ENCODE data around the gene CLDN6.
"Not testable (repeated sequence)": the region's sequence is repeated elsewhere in the genome, so short reads cannot be mapped to it uniquely, and the experiment has no call there.

Gene CLDN6, protein sequence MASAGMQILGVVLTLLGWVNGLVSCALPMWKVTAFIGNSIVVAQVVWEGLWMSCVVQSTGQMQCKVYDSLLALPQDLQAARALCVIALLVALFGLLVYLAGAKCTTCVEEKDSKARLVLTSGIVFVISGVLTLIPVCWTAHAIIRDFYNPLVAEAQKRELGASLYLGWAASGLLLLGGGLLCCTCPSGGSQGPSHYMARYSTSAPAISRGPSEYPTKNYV

DNA sequence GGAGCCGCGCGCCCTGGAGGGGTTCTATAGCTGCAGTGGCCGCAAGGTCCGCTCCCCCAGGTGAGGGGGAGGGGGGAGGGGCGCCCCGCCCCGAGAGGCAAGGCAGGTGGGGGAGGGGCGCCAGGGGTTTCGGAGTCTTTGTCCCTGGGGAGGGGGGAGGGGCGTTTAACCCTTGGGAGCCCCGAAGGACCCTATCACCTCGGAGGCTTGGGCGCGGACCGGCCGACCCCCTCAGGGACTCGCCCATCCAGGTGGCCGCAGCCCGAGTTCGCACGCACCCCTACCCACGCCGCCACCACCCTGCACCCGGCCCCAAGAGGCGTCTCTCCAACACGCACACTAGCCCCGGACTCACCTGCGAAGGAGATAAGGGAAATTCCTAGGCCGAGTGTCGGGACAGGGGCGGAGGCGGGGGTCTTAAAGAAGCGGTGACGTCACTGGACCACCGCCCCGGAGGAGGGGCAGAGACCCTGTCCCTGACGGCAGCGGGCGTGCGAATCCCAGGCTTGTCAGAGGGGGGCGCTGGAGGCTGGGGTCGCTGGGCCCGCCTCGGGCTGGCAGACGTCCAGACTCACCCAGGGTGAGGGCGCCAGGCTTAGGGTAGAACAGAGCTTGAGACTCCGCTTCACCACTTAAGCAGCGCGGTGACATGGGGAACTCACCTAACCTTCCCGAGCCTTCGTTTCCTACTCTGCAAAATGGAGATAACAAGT lies at the start of gene CLDN6:
TSS of gene CLDN6 (minus strand) at position 390 of the 713 bp plus-strand sequence. CDS start 2,162 bp downstream, outside the sequence.
- no peak for DNase-seq (ENCODE audit: low read depth)

DNA sequence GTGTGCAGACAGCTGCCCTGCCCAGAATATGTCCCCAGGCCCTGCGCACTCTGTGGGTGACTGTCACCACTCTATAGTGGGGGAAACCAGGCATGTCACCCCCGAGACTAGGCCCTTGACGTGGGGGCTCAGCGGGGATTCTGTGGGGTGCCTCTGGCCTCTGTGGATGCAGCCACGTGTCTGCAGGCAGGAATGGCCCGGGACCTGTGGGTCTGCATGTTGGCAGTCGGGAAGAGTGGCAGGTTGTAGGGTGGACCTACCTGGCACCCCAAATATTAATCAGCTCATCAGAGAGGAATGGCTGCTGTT lies 48.4 kb upstream of the CLDN6 start:
- DNase-seq (ENCODE audit: low read depth) = no peak

DNA sequence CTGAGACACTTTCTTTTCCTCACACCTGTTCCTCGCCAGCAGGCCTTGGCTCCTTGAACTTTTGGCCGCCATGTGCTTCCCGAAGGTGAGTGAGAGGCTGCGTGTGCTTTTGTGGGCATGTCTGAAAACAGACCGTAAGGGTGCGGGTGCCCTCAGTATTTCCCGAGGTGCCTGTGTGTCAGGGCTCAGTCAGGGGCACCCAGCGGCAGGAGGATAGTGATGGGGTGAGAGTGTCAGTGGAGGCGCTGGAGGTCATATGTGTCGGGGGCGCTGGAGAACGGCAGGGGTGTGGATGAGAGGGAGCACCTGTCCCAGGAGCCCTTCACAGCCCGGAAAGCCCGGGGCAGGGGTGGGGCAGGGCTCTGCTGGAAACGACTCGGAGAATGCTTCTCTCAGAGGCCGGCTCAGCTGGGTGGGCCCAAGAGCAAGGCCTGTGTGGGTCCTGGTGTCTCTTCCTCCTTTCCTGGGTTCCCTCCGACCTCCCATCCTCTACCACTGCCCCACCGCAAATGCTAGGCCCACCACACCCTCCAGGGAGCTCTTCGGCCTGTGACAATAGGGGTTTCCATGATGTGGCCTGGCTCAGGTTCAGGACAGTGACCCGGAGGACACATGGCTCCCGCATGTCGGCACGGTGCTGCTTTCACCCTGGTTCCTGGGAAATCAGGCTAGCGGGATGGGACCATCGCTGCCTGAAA lies 47.9 kb upstream of the CLDN6 start:
- no peak for DNase-seq (ENCODE audit: low read depth)

DNA sequence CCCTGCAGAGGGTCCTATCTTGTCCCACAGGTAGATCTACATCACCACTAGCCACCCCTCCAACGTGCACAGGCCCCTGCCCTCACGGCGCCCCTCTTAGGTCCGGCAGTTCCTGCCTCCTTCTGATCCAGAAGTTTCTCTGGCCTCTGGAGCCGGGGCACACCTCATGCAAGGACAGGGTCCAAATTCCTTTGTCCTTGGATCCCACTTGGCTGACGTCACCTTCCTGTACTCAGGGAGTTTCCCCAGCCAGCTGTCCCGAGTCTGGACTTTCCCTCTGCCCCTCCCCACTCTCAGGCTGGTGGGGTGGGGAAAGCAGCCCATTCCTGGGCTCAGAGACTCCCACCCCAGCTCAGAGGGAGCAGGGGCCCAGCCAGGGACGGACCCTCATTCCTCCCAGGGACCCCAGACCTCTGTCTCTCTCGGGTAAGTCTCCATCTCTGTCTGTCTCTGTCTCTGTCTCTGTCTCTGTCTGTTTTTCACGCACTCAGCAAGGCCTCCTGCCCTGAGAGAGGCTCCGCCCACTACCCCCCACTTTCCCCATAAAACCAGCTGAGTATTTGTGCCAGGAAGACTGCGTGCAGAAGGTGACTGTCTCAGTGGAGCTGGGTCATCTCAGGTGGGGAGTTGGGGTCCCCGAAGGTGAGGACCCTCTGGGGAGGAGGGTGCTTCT lies 47.2 kb upstream of the CLDN6 start, which contains the start of gene IL32:
TSS of gene IL32 (plus strand) at position 572 of the 673 bp plus-strand sequence. CDS start 172 bp downstream, outside the sequence.
- DNase-seq (ENCODE audit: low read depth) = peak; percentile 51

DNA sequence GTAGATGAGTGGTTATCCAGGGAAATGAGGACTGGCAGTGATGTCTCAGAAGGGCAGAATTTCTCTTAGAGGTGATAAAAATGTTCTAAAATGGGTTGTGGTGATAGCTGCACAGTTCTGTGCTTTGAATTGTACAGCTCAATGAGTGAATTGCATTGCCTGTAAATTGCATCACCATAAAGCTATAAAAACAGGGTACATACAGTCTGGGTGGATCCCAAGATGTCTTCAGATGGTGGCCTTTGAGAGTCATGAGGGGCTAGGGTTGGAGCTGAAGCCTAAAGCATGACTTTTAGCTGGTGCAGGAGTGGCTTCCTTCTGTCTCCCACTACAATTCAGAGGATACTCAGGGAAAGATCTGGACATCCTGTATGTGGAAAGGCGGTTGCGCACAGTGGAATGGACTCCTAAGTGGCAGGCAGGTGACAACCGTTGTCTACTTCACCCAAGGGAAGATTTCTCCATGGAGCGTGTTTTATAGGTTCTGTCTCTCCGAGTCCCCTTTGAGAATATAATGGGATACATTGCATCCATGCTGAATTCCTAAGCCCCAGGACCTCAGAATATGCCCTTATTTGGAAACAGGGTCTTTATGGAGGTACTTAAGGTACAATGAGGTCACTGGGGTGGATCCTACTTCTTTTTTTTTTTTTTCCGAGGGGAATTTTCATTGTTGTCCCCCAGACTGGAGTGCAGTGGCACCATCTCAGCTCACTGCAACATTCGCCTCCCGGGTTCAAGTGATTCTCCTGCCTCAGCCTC lies 45.8 kb upstream of the CLDN6 start:
- DNase-seq (ENCODE audit: low read depth) = no peak

DNA sequence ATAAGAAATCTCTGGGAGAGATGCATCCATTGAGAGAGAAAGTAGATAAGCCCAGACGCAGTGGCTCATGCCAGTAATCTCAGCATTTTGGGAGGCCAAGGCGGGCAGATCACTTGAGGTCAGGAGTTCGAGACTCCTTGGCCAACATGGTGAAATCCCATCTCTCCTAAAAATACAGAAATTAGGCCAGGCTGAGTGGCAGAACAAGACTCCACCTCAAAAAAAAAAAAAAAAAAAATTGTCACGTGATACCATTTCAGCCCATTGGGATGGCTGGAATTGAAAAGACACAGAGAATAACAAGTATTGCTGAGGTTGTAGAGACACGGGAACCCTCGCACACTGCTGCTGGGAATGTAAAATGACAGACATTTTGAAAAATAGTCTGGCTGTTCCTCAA lies 44.6 kb upstream of the CLDN6 start:
- no peak for DNase-seq (ENCODE audit: low read depth)

DNA sequence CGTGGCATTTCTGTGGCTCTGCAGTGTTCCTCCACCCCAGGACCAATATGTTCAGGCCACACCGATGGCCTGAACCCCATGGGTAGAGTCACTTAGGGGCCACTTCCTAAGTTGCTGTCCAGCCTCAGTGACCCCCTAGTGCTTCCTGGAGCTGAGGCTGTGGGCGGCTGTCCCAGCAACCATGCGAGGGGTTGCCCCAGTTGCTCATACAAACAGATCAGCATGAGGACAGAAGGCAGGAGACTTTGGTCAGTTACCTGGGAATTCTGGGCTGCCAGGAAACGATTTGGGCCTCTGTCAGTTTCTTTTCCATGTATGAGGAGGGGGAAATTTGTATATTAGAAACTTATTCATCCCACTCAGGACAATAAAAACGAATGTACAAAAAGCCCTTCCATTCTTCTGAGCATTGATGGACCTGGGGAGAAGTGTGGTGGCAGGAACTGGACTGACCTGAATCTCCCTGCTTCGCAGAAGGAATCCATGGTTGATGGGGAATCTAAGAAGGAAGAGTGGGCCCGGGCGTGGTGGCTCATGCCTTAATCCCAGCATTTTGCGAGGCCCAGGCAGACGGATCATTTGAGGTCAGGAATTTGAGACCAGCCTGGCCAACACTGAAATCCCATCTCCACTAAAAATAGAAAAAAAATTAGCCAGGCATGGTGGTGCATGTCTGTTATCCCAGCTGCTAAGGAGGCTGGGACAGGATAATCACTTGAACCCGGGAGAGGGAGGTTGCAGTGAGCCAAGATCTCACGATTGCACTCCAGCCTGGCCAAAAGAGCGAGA lies 42.5 kb upstream of the CLDN6 start:
- no peak for DNase-seq (ENCODE audit: low read depth)

DNA sequence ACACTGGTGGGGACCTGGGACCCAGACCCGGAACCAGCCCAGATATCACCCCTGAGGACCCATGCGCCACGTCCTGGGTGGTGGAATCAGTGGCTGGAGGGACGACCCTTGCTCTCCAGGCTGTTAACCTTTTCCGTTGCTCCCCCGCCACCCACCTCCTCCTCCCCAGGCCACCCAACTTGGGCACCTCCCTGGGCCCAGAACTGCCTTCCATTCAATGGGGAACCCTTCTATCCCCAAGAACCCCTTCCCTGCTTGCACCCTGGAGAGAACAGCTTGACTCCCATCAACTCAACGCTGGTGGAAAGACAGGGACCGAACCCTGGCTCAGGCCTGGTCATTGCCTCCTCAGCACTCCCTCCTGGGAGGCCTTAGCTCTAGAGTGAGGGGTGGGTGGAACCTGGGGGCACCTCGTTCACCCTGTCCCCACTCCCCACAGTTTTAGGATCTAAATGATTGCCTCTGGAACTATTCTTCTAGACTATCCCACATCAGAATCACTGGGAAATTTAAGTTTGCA lies 41.8 kb upstream of the CLDN6 start:
- no peak for DNase-seq (ENCODE audit: low read depth)

DNA sequence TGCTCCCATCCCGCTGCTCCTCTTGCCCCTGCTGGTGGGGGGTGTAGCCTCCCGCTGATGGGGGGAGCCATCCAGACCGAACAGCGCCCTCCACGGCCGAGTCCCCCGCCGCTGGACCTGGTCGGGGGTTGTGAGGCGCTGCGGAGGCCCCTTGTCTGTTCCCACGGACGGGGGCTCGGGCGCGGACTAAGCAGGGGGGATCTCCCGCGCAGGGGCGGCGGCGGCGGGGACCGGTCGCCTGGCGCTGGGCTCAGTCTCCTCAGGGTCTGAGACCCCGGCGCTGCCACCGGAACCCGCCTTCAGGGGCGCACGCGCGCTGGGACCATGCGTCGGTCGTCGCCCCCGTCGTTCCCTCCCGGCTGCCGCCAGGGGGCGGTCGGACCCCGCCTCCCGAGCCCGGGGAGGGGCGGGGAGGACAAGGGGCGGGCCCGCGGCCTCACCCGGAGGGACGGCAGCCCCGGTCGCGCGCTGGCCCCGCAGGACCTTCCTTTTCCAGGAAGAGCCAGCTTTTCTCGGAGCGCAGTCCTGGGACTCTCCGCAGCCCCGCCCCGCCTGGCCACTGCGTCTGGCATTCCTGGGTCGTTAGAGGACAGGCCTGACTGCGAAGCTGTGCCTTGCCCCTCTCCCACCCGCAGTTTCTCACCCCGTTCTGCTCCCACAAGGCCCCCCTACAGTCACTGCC lies 41.2 kb upstream of the CLDN6 start:
- peak; percentile 77 for DNase-seq (ENCODE audit: low read depth)

DNA sequence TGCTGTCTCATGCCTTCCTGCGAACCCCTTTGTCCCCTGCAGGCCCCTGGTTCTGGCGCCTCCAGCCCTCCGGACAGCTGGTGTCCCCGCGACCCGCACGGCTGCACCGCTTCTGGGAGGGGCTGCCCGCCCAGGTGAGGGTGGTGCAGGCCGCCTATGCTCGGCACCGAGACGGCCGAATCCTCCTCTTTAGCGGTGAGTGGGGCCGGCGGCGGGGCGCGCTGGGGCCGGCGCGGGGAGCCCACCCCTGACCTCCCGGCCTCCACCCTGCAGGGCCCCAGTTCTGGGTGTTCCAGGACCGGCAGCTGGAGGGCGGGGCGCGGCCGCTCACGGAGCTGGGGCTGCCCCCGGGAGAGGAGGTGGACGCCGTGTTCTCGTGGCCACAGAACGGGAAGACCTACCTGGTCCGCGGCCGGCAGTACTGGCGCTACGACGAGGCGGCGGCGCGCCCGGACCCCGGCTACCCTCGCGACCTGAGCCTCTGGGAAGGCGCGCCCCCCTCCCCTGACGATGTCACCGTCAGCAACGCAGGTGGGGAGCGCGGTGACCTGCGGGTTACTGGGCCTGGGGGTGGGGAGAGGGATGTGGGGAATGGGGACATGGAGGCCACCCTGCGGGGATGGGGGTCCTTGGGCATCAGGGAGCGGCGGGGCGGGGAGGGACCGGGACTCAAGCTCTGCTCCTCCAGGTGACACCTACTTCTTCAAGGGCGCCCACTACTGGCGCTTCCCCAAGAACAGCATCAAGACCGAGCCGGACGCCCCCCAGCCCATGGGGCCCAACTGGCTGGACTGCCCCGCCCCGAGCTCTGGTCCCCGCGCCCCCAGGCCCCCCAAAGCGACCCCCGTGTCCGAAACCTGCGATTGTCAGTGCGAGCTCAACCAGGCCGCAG lies 40.4 kb upstream of the CLDN6 start:
- no peak for DNase-seq (ENCODE audit: low read depth)

DNA sequence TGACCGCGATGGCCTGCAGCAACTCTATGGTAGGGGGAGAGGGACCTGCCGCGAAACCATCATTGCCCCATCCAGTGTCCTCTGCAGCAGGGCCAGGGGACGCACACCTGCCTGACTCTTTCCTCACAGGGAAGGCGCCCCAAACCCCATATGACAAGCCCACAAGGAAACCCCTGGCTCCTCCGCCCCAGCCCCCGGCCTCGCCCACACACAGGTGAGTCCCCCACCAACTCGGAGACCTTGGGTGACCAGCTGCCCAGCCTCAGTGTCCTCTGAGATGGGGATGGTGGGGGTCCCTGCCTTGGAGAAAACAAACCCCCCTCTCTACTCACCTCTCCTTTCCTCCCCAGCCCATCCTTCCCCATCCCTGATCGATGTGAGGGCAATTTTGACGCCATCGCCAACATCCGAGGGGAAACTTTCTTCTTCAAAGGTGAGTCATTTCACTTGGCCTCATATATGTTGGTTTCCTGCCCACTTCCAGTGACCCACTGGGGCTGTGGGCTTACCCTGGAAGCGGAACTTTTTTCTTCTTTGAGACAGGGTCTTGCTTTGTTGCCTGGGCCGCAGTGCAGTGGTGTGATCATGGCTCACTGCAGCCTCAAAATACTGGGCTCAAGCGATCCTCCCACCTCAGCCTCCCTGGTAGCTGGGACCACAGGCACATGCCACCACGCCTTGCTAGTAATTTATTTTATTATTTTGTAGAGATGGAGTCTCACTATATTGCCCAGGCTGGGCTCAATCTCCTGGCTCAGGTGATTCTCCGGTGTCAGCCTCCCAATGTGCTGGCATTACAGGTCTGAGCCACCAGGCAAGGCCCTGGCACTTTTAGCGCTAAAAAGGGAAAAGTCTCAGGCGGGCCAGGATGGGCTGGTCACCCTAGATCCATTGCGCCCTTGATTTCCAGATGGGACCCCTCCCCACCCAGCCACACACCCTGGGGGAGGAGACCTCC lies 39.5 kb upstream of the CLDN6 start:
- no peak for DNase-seq (ENCODE audit: low read depth)

DNA sequence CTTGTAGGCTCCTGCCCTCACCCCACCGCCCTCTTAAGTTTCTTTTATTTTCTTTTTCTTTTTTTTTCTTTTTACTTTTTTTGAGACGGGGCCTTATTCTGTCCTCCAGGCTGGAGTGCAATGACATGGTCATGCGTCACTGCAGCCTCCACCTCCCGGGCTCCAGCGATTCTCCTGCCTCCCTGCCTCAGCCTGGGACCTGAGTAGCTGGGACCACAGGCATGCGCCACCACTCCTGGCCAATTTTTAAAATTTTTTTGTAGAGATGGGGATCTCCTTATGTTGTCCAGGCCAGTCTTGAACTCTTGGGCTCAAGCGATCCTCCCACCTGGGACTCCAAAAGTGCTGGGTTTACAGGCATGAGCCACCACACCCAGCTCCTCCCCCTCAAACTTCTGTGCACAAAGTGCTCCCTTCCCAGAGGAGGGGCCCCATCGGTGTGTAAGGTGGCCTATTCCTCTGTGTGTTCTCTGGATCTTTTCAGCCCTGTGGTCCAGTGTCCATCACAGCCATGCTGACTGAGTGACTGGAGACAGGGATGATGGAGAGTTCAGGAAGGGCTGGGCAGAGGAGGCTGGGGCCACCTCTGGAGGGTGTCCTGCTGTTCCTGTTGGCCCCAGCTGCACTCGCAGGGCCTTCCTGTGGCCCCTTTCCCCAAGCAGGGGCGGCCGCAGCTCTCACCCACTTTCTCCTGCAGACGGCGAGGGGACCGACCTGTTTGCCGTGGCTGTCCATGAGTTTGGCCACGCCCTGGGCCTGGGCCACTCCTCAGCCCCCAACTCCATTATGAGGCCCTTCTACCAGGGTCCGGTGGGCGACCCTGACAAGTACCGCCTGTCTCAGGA lies 38.6 kb upstream of the CLDN6 start:
- DNase-seq (ENCODE audit: low read depth) = no peak

DNA sequence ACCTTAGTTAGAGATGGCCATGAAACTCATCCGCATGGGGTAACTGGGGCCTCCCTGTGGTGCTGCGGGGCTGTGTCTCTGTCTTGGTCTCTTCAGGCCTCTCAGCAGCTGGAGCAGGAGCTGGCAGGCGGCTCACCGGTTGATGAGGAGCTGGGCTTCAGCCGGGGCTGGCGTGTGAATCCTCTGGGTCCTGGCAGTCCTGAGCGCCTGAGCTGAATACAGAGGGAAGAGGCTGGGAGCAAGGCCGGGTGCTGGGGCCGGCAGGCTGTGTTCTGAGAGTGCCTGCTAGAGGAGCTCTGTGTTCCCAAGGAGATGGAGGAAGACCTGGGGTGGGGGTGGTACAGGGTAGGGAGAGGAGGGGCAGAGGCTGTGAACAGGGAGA lies 37.7 kb upstream of the CLDN6 start:
- not testable (repeated sequence) for DNase-seq (ENCODE audit: low read depth)

DNA sequence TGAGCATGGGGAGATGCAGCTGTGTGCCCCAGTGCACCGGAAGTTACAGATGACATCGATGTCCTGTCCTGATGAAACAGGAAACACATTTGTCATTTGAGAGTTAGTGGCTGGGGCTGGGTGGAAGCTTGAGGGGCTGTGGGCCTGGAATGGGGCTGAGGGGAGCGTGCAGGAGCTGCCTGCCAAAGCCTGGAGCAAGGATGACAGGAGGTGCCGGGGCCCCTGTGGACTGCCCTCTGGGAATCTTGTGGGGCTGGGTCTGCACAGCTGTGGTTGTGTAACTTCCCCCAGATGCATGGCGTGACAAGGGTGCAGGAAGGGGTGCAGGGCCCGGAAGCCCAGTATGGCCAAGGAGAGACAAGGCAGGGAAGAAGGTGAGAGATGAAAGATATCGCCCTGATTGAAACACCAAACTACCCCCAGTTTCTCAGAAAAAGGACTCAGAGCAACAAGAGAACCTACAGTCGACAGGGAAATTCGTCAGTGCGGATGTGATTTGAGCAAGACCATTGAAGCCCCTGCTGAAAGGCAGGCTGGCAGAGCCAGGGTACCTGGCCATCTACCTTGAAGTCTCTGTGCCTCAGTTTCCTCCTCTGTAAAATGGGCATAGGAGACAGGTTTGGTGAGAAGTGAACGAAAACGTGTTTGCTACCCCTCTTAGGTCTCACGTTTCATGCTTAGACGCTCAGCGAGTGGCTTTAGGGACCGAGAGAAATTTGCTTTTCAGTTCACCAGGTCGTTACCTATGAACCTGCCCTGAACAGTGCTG lies 37.2 kb upstream of the CLDN6 start:
- DNase-seq (ENCODE audit: low read depth) = no peak

DNA sequence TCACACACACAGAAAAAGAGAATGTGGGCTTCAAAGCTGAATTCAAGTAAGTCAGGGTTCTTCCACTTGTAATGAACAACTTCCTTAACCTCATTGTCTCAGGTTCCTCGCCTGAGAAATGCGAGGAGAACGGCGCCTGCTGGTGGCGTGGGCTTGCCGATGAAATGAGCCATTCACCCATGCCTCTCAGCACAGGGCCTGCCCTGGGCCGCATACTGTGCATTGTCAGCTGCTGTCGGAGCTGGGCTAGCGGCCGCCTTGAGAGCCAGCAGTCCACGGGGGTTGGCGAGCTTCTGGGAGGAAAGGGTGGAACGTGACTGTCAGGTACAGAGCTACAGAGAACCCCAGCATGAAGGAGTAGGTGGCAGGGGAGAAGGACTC lies 35.3 kb upstream of the CLDN6 start:
- not testable (repeated sequence) for DNase-seq (ENCODE audit: low read depth)

DNA sequence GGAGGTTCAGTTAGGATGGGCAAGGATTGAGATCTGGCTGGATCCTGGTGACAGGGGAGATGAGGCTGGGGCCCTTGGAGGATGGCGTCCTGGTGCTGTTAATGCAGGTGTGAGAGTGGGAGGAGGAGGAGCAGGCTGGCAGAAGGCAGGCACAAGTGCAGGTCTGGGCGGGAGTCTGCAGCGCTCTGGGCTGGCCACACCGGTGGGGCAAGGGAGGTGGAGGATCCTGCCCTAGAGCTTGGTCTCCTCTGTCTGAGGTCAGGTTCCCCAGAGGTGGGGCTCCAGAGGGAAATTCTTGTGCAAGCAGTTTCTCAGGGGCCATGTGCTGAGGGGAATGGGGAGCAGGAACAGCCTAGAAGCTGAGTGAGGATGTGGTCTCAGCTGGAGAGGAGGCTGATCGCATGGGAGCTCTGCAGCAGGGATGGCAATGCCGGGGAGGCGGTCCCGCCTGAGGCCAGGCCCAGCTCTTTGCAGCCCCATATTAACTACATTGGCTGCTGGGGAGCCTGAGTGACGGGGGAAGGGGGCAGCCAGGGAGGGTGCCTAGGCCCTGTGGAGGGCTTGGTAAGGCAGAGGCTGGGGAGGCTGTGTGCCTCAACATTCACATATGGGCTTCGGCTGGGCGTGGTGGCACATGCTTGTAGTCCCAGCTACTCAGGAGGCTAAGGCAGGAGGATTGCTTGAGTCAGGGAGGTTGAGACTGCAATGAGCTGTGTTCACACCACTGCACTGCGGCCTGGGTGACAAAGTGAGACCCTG lies 34.8 kb upstream of the CLDN6 start:
- DNase-seq (ENCODE audit: low read depth) = not testable (repeated sequence)
